Amniotic stem cell (primary cell): ENCODE results near the gene DPP10.
"Not testable (repeated sequence)": the region's sequence is repeated elsewhere in the genome, so short reads cannot be mapped to it uniquely, and the experiment has no call there.

Experiments
- DNase-seq: peaks from one replicate; lab custom pipeline; 2025; lab: John Stamatoyannopoulos, UW

DPP10 gene

DNA sequence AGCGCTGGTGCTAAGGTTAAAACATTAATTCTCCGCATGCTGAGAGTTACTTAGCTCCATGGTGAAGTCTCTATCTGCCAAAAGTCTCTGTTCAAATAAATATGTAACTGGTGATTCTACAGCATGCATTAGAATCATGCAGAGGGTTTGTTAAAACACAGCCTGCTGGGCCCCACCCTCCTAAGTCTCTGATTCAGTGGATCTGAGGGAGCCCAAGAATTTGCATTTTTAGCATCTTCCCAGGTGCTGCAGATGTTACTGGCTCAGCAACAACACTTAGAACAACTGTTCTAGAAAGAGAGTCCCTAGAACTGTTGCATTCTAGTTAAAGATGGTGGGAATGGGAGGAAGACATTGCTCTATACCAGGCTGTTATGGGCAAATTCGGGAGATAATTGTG lies 73.4 kb downstream of the DPP10 start:
- no peak for DNase-seq

- DNase-seq, result no peak
Measured at GRCh38 chr2:114517580-114517979, 75.1 kb downstream of the DPP10 start.

GRCh38 chr2:114518738-114519137 lies 76.3 kb downstream of the DPP10 start:
- no peak for DNase-seq

- DNase-seq, result not testable (repeated sequence)
Measured at GRCh38 chr2:114522612-114523011, 80.2 kb downstream of the DPP10 start.

DNA sequence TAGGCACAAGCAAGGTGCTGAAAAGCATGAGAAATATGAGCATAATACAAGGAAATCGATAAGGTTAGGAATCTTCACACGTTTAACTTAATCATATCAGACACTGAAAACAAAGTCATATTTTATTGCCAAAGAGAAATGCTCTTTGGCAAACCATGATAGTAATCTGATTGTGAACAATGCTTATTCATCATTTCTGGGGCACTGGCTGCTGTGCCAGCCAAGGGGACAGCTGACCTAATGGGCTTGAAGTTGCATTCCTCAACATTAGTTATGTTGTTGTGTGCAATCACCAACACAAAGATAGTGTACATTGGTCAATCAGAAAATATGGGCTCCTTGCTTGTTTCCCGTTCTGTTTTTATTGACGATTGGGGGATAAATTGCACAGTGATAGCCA lies 83.5 kb downstream of the DPP10 start:
- no peak for DNase-seq

- DNase-seq, result no peak
Measured at GRCh38 chr2:114526841-114527240, 84.4 kb downstream of the DPP10 start.

- DNase-seq, result no peak
Measured at GRCh38 chr2:114527330-114527983, 85.0 kb downstream of the DPP10 start.

GRCh38 chr2:114534116-114535084 lies 92.0 kb downstream of the DPP10 start:
- DNase-seq, result no peak

GRCh38 chr2:114537777-114538176 lies 95.3 kb downstream of the DPP10 start:
- DNase-seq, result no peak

- no peak for DNase-seq
Measured at GRCh38 chr2:114542695-114543094, 100.3 kb downstream of the DPP10 start.

- no peak for DNase-seq
Measured at GRCh38 chr2:114543236-114543766, 100.9 kb downstream of the DPP10 start.

DNA sequence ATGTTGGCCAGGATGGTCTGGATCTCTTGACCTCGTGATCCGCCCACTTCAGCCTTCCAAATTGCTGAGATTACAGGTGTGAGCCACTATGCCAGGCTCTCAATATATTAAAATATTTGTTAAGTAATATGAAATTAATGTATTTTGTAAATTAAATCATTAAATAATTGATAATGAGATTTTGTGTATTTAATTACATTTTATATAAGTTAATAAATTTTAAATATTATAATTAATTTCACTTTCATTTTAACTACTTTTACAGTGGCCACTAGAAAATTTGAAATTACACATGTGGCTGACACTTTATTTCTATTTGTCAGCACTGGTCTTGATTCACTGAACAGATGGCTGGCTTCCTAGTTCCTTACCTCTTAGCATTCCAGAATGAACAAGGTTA lies 102.6 kb downstream of the DPP10 start:
- DNase-seq, result no peak

DNA sequence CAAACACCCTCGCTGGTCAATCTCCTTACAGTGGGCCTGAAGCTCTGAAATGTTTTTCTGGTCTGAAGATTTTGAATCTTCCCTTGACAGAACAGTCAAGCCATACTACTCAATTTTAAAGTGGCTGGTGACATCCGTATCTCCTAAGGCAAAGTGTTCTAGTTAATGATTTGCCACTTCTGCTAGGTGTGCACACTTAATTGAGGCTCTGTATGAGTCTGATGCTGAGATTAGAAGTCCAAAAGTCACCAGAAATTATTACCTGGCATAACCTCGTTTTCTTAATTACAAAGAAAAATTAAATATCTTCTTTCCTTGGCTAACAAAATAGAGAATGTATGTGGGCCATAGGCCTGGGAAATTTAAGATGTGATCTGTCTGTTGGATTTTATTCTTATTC lies 104.1 kb downstream of the DPP10 start:
- DNase-seq, result no peak

DNA sequence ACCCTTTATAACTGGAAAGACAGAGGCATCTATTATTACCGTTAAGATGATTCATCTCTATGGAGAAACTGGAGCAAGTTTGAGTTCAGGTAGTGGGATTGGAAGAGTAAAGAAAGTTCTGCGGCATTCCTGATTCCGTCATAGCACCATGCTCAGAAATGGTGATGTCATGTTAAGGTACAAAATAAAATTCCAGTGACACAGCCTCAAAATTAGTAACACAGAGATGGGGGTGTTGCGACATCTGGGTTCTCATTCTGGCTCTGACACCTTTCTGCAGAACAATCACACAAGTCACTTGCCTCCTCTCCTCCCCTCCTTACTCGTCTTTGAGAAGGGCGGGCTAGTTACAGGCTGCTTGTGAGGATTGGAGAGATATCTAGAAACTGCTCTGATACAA lies 105.7 kb downstream of the DPP10 start:
- DNase-seq, result no peak

DNA sequence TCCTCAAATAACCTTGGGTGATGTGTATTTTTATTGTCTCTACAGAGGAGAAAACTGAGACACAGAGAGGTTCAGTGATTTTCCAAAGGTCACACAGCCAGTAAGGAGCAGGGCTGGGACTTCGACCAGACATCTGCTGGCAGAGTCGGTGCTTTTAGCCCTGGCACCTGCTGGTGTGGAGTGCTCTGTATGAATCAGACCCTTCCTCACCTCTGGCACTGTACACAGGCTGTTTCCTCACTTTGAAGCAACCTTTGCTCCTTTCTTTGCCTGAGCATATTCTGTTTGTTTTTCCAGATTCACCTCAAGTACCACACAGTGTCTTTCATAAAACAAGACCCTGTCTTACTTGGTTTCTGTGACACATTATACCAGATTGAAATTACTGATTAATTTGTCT lies 107.9 kb downstream of the DPP10 start:
- no peak for DNase-seq

- DNase-seq, result no peak
Measured at GRCh38 chr2:114550895-114551793, 108.7 kb downstream of the DPP10 start.

- no peak for DNase-seq
Measured at GRCh38 chr2:114553027-114553426, 110.6 kb downstream of the DPP10 start.

GRCh38 chr2:114569166-114569565 lies 126.7 kb downstream of the DPP10 start:
- DNase-seq, result no peak

GRCh38 chr2:114577657-114578056 lies 135.2 kb downstream of the DPP10 start:
- no peak for DNase-seq

DNA sequence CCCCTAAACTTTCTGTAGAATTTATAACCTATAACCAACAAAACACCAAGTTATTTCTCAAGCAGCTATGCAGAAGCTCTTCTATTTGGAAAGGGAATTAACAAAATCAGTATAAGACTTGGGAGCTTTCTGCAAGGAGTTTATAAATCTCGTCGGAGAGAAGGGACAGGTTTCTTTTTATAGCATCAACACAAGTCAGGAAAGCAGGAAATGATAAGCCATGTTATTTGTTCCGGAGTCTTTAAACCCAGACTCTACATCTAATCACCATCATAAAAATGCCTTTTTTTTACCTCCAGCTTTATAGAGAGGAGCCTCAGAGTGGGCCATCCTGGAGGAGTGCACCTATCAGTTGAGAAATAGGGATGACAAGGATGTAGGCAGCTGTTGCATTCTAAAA lies 137.1 kb downstream of the DPP10 start:
- no peak for DNase-seq

GRCh38 chr2:114580691-114581090 lies 138.2 kb downstream of the DPP10 start:
- no peak for DNase-seq

GRCh38 chr2:114598329-114598728 lies 155.9 kb downstream of the DPP10 start:
- DNase-seq, result no peak
